Karpas-422 (cell line): ENCODE measurements around the gene ALOX12. TPM values are rescaled to one million over a fixed set of nuclear protein-coding genes. Genes with fewer than 3 reads are reported as not detected.
"Not testable (repeated sequence)": the region's sequence is repeated elsewhere in the genome, so short reads cannot be mapped to it uniquely, and the experiment has no call there.

Source experiments
- DNase-seq: peaks from one replicate; pipeline ENCODE4 v3.0.0-alpha.2; 2015
- H2AFZ ChIP-seq: fragments of 200-600 bp; sonication (generic); 2 replicates; pipeline ENCODE4 v1.6.1; 2014; ENCODE audit warnings: antibody characterized with exemption, low read length, mixed read lengths
- H3K27ac ChIP-seq: fragments of 200-600 bp; sonication (generic); 2 replicates; pipeline ENCODE4 v1.5.1; 2014; ENCODE audit warnings: mild to moderate bottlenecking, low read length, moderate library complexity
- H3K27me3 ChIP-seq: fragments of 200-600 bp; sonication (generic); 2 replicates; pipeline ENCODE4 v1.6.1; 2014; ENCODE audit warnings: low read length, mixed read lengths
- H3K36me3 ChIP-seq: fragments of 200-600 bp; sonication (generic); 2 replicates; pipeline ENCODE4 v1.6.1; 2014; ENCODE audit warnings: low read length, mixed read lengths; ENCODE audit not compliant: insufficient read depth
- H3K4me1 ChIP-seq: fragments of 200-600 bp; sonication (generic); 2 replicates; pipeline ENCODE4 v1.6.1; 2014; ENCODE audit warnings: mild to moderate bottlenecking, low read length, mixed read lengths
- H3K4me2 ChIP-seq: fragments of 200-600 bp; sonication (generic); 2 replicates; pipeline ENCODE4 v1.6.1; 2014; ENCODE audit warnings: low read length, low read depth, mild to moderate bottlenecking; ENCODE audit not compliant: poor library complexity, severe bottlenecking
- H3K4me3 ChIP-seq: fragments of 200-600 bp; sonication (generic); 2 replicates; pipeline ENCODE4 v1.5.1; 2014; ENCODE audit warnings: mild to moderate bottlenecking, antibody characterized with exemption, low read length, mixed read lengths
- H3K79me2 ChIP-seq: fragments of 200-600 bp; sonication (generic); 2 replicates; pipeline ENCODE4 v1.6.1; 2014; ENCODE audit warnings: mild to moderate bottlenecking, low read length, mixed read lengths
- H3K9ac ChIP-seq: fragments of 200-600 bp; sonication (generic); 2 replicates; pipeline ENCODE4 v1.6.0; 2014; ENCODE audit warnings: low read length
- H3K9me2 ChIP-seq: fragments of 200-600 bp; sonication (generic), shearing (Covaris generic); replicated peaks from 2 replicates; pipeline ENCODE4 v1.6.0; 2014; ENCODE audit warnings: mild to moderate bottlenecking, low read length, moderate library complexity; ENCODE audit not compliant: insufficient read depth
- H3K9me3 ChIP-seq: fragments of 300-700, 200-600 bp; sonication (generic); 2 replicates; pipeline ENCODE4 v1.6.1; 2014; ENCODE audit warnings: low read length, mixed read lengths
- H4K20me1 ChIP-seq: fragments of 200-600 bp; sonication (generic); 2 replicates; pipeline ENCODE4 v1.6.1; 2014; ENCODE audit warnings: mild to moderate bottlenecking, antibody characterized with exemption, low read length, low read depth; ENCODE audit not compliant: insufficient read depth
- total RNA-seq: library from RNA; depleted of rRNA; stranded (reverse); fragments of >200 nt; shearing (Covaris generic); gene quantifications from 2 replicates; pipeline ENCODE4 v1.2.3, GENCODE V29; 2014; ENCODE audit warnings: low replicate concordance

The ALOX12 gene
- total RNA-seq, 1 experiment from 2014 or later: not detected

DNA sequence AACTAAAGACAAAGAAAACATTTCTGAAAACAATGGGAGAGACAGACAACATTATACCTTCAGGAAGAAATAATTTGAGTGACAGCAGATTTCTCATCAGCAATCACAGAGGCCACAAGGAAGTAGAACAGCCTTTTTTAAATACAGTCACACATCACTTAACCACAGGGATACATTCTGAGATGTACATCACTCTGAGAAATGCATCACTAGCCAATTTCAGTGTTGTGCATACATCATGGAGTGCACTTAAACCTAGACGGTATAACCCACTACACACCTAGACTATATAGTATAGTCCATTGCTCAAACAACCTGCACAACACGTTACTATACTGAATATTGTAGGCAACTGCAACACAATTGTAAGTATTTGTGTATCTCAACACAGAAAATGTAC is 24.9 kb upstream of the ALOX12 start:
- Histone ChIP-seq H3K4me1 (no peaks in the 10 kb centered on the region), H3K27me3 (no peaks in the 10 kb centered on the region), H3K4me3 (no peak overlapping the region), H4K20me1 (no peaks in the 10 kb centered on the region), H3K9me3 (no peaks in the 10 kb centered on the region), H2AFZ (no peak overlapping the region), H3K27ac (no peak overlapping the region), H3K9me2 (no peaks in the 10 kb centered on the region), H3K9ac (no peak overlapping the region), H3K36me3 (no peaks in the 10 kb centered on the region), H3K79me2 (no peaks in the 10 kb centered on the region), H3K4me2 (no peak overlapping the region)
- DNase-seq: no peak

DNA sequence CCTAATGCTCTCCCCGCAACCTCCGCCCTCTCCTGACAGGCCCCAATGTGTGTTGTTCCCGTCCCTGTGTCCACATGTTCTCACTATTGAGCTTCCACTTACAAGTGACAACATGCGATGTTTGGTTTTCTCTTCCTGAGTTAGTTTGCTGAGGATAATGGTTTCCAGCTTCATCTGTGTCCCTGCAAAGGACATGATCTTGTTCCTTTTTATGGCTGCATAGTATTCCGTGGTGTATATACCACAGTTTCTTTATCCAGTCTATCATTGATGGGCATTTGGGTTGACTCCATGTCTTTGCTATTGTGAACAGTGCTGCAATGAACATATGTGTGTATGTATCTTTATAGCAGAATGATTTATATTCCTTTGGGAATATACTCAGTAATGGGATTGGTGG is 16.4 kb upstream of the ALOX12 start:
- not testable (repeated sequence) for DNase-seq, H3K36me3 ChIP-seq, H3K4me2 ChIP-seq, H3K9ac ChIP-seq, H3K9me3 ChIP-seq, H3K27ac ChIP-seq, H4K20me1 ChIP-seq, H3K4me3 ChIP-seq, H3K9me2 ChIP-seq, H2AFZ ChIP-seq, H3K4me1 ChIP-seq, H3K27me3 ChIP-seq, H3K79me2 ChIP-seq

DNA sequence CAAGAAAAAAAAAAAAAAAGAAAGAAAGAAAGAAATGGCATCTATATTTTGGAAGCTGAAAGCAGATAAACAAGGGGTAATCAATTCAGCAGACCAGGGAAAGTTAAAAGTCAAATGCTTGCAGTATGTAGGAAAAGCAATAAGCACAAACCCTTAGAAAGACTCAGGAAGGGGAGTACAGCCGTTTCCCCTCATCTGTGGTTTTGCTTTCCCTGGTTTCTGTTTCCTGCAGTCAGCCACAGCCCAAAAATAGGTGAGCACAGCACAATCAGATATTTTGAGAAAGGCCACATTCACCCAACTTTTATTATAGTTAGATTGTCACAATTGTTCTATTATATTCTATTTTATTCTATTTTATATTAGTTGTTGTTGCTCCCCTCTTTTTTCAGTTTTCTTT is 14.4 kb upstream of the ALOX12 start:
- H3K4me2 ChIP-seq: no peak overlapping the region
- H4K20me1 ChIP-seq: no peaks in the 10 kb centered on the region
- no peak overlapping the region for H2AFZ ChIP-seq
- no peak overlapping the region for H3K4me3 ChIP-seq
- no peaks in the 10 kb centered on the region for H3K9me3 ChIP-seq
- H3K36me3 ChIP-seq: no peaks in the 10 kb centered on the region
- H3K9me2 ChIP-seq: no peaks in the 10 kb centered on the region
- H3K27me3 ChIP-seq: no peaks in the 10 kb centered on the region
- H3K4me1 ChIP-seq: no peaks in the 10 kb centered on the region
- H3K79me2 ChIP-seq: no peaks in the 10 kb centered on the region
- H3K9ac ChIP-seq: no peak overlapping the region
- no peak overlapping the region for H3K27ac ChIP-seq
- no peak for DNase-seq

DNA sequence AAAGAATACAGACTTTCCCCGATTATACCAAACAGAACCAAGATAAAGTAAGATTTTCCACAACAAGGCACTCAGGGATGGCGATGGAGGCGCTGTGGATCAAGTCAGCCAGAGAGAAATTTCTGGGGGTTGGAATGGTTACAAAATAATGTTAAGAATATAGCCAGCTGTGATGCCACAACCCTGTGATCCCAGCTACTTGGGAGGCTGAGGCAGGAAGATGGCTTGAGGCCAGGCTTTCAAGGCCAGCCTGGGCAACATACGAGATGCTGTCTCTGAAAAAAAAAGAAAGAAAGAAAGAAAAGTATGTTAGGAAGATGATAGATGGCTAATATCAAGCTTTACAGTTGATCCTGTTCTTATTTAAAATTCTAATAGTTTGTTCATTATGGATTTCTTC is 10.6 kb upstream of the ALOX12 start:
- Histone ChIP-seq H3K9ac (no peak overlapping the region), H3K27ac (no peak overlapping the region), H2AFZ (no peak overlapping the region), H3K36me3 (no peaks in the 10 kb centered on the region), H3K9me2 (no peaks in the 10 kb centered on the region), H3K4me2 (no peak overlapping the region), H3K9me3 (no peaks in the 10 kb centered on the region), H4K20me1 (no peaks in the 10 kb centered on the region), H3K4me1 (no peaks in the 10 kb centered on the region), H3K27me3 (no peaks in the 10 kb centered on the region), H3K79me2 (no peaks in the 10 kb centered on the region), H3K4me3 (no peak overlapping the region)
- DNase-seq: no peak

DNA sequence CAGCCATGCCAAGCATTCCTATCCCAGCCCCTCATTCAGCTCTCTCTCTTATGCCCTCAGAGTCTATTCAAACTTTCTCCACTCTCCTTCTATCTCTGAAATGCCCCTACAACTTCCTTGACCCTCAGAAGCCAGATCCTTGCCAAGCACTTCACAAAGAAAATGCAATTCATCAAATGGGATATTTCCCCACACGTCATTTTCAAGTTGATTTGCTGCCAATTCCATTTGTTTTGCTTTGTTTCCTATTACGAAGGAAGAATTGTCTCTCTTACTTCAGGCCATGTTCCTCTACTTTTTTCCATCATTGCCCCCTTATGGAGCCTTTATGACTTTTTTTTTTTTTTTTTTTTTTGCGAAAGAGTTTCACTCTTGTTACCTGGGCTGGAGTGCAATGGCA is 9.2 kb upstream of the ALOX12 start:
- no peaks in the 10 kb centered on the region for H4K20me1 ChIP-seq
- H3K9me3 ChIP-seq: no peaks in the 10 kb centered on the region
- H3K27me3 ChIP-seq: no peaks in the 10 kb centered on the region
- H3K36me3 ChIP-seq: no peaks in the 10 kb centered on the region
- no peaks in the 10 kb centered on the region for H3K79me2 ChIP-seq
- H3K4me3 ChIP-seq: no peak overlapping the region
- no peaks in the 10 kb centered on the region for H3K4me1 ChIP-seq
- no peaks in the 10 kb centered on the region for H3K9me2 ChIP-seq
- H3K4me2 ChIP-seq: no peak overlapping the region
- no peak for DNase-seq
- no peak overlapping the region for H2AFZ ChIP-seq
- no peak overlapping the region for H3K27ac ChIP-seq
- no peak overlapping the region for H3K9ac ChIP-seq

DNA sequence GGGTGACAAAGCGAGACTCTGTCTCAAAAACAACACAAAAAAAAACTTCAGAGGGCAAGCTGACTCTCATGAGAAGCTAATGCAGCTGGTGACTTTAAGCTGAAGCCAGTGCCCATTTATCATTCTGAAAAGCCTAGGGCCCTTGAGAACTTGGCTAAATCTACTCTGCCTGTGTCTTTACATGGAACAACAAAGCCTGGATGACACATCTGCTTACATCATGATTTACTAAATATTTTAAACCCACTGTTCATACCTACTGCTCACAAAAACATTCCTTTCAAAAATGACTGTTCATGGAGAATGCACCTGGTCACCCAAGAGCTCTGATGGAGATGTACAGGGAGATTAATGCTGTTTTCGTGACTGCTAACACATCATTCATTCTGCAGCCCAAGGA is 6.1 kb upstream of the ALOX12 start:
- no peaks in the 10 kb centered on the region for H3K9me2 ChIP-seq
- DNase-seq: no peak
- H3K4me2 ChIP-seq: no peak overlapping the region
- no peak overlapping the region for H3K9ac ChIP-seq
- no peaks in the 10 kb centered on the region for H3K36me3 ChIP-seq
- no peak overlapping the region for H2AFZ ChIP-seq
- H3K4me3 ChIP-seq: no peak overlapping the region
- H3K27me3 ChIP-seq: no peaks in the 10 kb centered on the region
- H3K4me1 ChIP-seq: no peaks in the 10 kb centered on the region
- no peaks in the 10 kb centered on the region for H3K79me2 ChIP-seq
- no peak overlapping the region for H3K27ac ChIP-seq
- H3K9me3 ChIP-seq: no peaks in the 10 kb centered on the region
- H4K20me1 ChIP-seq: no peaks in the 10 kb centered on the region

DNA sequence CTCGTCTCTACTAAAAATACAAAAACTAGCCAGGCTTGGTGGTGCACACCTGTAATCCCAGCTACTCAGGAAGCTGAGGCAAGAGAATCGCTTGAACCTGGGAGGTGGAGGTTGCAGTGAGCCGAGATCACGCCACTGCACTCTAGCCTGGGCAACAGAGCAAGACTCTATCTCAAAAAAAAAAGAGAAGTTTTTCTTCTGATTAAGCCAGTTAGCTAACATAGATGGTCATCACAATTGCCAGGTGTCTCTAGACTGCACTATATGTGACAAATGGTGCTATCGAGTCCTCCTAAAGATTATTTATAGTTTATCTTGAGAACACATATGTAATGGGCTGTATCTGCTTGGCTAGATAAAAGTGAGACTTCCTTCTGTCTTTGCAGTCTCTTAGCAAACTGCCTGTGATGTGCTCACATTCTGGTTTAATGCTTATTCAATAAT is 2.2 kb upstream of the ALOX12 start:
- H3K79me2 ChIP-seq, H2AFZ ChIP-seq, H3K9ac ChIP-seq, H3K27ac ChIP-seq, H3K9me3 ChIP-seq, H3K4me3 ChIP-seq, H4K20me1 ChIP-seq, H3K4me1 ChIP-seq, H3K9me2 ChIP-seq, H3K36me3 ChIP-seq, H3K27me3 ChIP-seq, H3K4me2 ChIP-seq, DNase-seq: not testable (repeated sequence)

DNA sequence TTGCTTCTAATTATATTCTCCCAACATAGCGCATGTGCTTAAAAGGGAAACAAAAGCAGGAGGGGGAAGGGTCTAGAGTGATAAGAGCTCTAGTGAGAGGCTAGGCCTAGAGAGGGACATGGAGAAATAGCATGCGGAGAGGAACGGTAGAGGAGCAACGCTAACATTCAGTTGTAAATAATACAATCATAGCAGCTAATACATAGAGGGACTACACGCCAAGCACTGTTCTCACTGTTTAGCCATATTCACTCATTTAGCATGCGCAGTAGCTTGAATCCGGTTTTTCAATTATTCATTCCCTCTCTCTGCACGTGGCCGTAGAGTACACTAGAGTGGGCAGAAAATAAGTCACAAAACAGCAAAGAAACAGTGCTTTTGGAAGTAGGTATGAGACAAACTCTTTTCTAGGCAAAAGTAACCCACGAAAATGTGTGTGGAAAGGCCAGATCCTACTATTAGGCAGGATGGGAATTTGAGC is 1.7 kb upstream of the ALOX12 start:
- Histone ChIP-seq H3K9me2 (no peaks in the 10 kb centered on the region), H2AFZ (no peak overlapping the region), H3K9ac (no peak overlapping the region), H3K4me2 (no peak overlapping the region), H3K79me2 (no peaks in the 10 kb centered on the region), H3K4me3 (no peak overlapping the region), H3K9me3 (no peaks in the 10 kb centered on the region), H3K27me3 (no peaks in the 10 kb centered on the region), H3K4me1 (no peaks in the 10 kb centered on the region), H3K36me3 (no peaks in the 10 kb centered on the region), H4K20me1 (no peaks in the 10 kb centered on the region), H3K27ac (no peak overlapping the region)
- DNase-seq: no peak

DNA sequence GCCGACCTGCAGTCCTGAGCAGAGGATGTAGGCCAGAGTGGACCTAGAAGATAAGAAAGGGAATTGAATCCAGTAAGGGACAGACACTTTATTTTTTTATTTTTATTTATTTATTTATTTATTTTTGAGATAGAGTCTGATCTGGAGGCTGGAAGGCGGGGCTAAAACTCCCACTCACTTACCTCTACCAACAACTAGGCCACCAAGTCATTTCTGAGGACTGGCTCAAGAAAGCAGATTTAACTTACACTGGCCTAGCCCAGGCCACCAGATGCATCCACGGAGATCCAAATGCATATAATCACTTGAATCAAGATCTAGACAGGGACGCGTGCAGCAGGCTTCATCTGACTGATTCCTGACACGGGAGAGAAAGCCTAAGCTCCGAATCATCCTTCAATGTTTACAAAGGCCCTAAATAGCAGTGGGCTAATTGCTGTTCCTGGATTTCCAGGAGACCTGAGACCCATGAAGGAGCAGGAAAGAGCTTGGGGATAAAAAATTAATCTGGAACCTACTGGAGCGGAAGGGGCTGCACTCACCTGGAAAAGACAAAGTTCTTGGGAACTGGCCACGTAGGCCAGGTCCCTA is 1.1 kb upstream of the ALOX12 start:
- no peak overlapping the region for H3K4me2 ChIP-seq
- H3K9me3 ChIP-seq: no peaks in the 10 kb centered on the region
- no peak overlapping the region for H3K9ac ChIP-seq
- DNase-seq: no peak
- H3K4me3 ChIP-seq: no peak overlapping the region
- no peaks in the 10 kb centered on the region for H4K20me1 ChIP-seq
- no peaks in the 10 kb centered on the region for H3K27me3 ChIP-seq
- no peak overlapping the region for H3K27ac ChIP-seq
- no peaks in the 10 kb centered on the region for H3K9me2 ChIP-seq
- no peaks in the 10 kb centered on the region for H3K79me2 ChIP-seq
- no peaks in the 10 kb centered on the region for H3K4me1 ChIP-seq
- H2AFZ ChIP-seq: no peak overlapping the region
- no peaks in the 10 kb centered on the region for H3K36me3 ChIP-seq
